Measurements from ENCODE around the gene ATXN10.

DNA sequence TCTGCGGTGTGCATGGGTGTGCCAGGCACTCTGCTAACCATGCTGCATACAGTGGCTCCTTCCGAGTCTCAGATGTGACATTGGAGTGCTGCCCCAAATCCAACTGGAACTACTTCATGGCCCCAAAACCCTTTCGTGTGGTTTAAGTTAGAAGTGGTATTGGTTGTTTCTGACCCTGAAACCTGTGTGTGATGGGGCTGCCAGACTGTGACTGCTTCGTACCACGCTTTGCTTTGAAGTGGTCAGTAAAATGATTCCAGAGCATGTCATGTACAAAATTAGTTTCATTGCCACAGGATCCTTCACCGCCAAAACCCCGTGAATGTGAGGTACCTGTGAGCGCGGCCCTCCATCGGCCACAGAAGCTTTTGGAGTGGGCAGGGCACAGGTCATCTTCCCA is 163.2 kb downstream of the ATXN10 start:
- TF ChIP-seq, protein P1, sequence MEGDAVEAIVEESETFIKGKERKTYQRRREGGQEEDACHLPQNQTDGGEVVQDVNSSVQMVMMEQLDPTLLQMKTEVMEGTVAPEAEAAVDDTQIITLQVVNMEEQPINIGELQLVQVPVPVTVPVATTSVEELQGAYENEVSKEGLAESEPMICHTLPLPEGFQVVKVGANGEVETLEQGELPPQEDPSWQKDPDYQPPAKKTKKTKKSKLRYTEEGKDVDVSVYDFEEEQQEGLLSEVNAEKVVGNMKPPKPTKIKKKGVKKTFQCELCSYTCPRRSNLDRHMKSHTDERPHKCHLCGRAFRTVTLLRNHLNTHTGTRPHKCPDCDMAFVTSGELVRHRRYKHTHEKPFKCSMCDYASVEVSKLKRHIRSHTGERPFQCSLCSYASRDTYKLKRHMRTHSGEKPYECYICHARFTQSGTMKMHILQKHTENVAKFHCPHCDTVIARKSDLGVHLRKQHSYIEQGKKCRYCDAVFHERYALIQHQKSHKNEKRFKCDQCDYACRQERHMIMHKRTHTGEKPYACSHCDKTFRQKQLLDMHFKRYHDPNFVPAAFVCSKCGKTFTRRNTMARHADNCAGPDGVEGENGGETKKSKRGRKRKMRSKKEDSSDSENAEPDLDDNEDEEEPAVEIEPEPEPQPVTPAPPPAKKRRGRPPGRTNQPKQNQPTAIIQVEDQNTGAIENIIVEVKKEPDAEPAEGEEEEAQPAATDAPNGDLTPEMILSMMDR (IDR thresholded peaks at IDR 0.05): no peak
- no peak for TF ChIP-seq EZH2 (IDR thresholded peaks at IDR 0.05; ENCODE audit: borderline replicate concordance, insufficient read depth, low read depth, low read length, poor library complexity, severe bottlenecking)
